ENCODE results near the gene NEDD4L.
"Not testable (repeated sequence)": the region's sequence is repeated elsewhere in the genome, so short reads cannot be mapped to it uniquely, and the experiment has no call there.

NEDD4L gene

GRCh38 chr18:58272779-58273435 lies 228.9 kb downstream of the NEDD4L start:
- DNase-seq, result no peak

- DNase-seq, result no peak
Observed at GRCh38 chr18:58275176-58275575, 231.2 kb downstream of the NEDD4L start.

DNA sequence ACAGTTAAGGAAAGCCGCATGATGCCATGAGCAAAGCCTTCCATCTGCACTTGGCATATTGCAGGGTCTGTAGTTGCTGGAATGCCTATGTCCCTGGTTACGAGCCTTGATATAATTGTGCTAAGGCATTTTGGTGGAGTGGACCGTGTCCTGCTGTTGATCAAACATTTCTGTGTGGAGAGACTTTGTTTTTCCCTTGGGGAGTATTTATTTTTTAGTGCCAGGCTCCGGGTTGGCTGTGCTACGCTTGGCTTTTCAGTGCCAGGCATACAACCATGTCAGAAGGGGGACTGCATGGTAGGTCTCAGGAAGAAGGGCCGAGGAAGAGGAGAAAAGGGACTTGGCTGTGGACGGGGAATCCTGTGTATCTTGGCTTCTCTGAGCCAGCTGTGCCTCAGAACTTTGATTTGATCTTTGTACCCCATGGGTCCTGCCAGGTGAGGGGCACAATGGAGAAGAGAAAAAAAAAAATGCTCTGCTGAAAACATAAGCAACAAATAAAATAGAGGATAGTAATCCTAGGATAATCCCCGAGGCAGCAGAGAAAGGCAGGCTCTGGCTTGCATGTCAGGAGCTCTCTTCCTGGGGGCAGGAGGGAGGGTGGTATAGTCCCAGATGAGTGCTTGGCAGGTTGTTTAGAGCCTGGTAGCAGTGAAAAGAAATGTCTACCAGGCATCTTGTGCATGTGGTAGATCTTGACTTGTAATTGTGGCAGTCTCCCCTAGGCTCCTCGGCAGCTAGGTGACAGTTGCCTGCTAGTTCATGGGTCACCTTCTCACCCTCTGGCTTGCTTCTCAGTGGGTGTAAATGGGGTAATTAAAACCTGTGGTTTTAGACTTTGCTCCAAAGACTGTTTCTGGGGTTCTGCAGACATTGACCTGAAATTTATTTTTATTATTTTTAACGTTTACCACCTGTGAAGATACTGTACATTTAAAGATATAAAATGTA lies 233.0 kb downstream of the NEDD4L start:
- no peak for DNase-seq

DNA sequence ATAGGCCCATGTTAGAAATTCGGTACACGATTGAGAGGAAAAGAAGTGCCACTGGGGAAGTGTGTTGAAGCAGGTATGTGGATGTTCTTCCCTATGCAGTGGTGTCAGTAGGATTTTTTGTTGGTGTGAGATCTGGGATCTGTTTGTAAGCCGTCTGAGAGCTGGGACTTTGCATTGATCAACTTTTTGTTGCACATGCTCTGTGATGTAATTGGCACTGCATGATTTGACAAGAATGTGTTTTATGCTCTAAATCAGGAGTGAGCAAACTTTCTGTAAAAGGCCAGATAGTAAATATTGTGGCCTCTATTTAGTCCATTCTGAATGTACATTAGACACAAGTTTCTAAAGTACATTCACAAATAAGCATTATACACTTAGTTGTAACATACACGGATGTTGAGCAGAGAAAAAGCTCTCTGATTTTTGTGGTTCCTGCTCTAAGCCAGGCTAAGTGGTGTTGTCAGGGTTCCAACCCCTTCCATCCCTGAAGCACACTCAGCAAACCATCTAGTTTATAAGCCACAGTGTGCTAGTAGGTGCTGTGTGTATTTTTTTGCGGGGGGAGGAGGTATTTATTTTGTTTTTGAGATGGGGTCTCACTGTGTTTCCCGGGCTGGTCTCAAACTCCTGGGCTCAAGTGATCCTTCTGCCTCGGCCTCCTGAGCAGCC lies 235.6 kb downstream of the NEDD4L start:
- no peak for DNase-seq

GRCh38 chr18:58280191-58280590 lies 236.2 kb downstream of the NEDD4L start:
- DNase-seq, result no peak

- DNase-seq, result not testable (repeated sequence)
Observed at GRCh38 chr18:58282872-58283271, 238.8 kb downstream of the NEDD4L start.

DNA sequence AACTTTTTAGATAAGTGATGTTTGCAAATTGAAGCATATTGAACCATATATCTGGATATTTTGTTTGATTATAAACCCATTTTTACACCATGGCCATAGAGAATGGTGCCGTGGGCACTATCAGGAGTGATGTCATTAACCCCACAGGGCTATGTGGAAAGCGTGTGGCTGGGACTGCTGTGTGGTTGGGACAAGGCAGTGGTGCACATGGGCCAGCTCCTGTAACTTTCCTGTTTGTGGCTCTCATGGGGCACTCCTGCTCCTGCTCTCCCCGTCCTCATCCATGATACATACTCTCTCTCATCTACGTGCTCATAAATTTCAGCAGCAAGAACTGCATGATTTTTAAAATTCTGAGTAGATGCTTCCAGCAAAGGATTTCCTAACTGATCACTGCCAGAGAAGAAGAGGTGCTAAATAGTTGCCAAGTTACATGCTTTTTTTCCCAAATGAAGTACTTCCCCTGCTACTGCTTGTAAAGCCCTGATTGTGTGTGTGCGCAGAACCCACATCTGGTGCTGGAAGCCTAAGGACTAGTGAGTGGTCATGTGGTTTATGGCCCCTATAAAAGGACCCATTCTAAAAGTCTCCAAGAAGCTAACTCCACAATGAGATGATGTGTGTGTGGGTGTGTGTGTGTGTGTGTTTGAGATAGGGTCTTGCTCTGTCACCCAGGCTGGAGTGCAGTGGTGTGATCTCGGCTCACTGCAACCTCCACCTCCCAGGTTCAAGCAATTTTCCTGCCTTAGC lies 240.8 kb downstream of the NEDD4L start:
- DNase-seq, result no peak

GRCh38 chr18:58285449-58286130 lies 241.6 kb downstream of the NEDD4L start:
- DNase-seq, result no peak

GRCh38 chr18:58286632-58287352 lies 242.8 kb downstream of the NEDD4L start:
- DNase-seq, result no peak

- no peak for DNase-seq
Observed at GRCh38 chr18:58287353-58288274, 243.6 kb downstream of the NEDD4L start.

GRCh38 chr18:58288921-58289797 lies 245.1 kb downstream of the NEDD4L start:
- DNase-seq, result no peak

DNA sequence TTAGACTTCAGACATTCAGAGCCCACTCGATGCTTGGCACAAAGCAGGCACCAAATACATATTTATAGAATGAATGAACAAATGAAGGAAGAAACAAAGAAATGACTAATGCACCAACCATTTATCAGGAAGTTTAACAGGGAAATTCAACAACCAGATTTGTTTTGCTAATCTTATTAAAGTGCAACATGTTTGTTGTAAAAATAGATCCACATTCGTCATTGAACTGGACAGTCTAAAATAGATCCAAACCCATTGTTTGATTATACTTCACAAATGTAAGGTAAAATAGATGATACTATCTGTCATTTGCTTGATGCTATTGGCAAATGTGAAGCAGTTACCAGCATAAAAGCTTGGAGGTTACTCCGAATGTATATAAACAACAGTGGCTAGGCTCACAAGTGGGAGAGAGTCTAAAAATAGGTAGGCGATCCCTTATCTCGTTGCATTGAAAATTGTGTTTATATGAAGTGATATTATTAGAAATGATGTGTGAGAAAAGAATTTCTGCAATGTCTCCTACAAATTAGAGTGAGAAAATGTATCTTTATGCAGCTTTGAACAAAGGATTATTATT lies 246.2 kb downstream of the NEDD4L start:
- DNase-seq, result no peak

GRCh38 chr18:58291131-58291530 lies 247.1 kb downstream of the NEDD4L start:
- no peak for DNase-seq

GRCh38 chr18:58292638-58293037 lies 248.6 kb downstream of the NEDD4L start:
- no peak for DNase-seq

GRCh38 chr18:58297198-58297597 lies 253.2 kb downstream of the NEDD4L start:
- DNase-seq, result no peak

DNA sequence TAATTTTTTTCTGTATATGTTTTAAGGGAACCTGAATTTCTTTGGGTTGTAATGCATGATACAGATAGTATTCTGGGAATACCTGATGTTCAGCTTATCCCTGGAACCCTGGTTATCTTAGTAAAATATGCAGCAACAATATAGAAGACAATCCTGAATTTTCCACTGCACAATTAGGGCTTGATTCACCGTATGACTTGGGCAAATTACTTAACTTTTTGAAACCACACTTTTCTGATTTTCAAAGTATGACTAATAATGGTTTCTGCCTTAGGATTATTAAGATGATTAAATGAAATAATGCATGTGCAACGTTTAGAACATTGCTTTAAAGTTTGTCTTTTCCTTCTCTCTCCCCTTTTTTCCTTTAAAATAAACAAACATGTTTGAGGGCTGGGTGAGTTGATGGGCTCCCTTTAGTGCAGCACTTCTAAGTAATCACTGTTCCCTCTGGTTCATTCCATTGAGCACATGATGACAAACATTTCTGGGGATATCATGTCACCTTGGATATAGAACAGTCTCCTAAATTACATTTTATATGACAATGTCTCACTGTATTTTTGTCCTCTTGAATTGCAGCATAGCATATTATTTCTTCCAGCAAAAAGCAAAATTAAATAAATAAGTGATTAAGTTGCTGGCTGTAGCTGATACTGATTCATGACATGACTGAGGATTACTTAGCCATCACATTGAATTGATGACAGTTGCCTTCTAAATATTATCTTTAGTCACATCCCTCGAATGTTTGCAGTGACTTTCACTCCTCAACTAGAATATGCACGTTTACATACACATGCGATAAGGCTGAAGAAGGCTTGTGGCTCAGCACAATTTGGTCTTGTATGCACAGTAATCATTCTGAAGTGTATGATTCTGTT lies 254.5 kb downstream of the NEDD4L start:
- DNase-seq, result no peak

DNA sequence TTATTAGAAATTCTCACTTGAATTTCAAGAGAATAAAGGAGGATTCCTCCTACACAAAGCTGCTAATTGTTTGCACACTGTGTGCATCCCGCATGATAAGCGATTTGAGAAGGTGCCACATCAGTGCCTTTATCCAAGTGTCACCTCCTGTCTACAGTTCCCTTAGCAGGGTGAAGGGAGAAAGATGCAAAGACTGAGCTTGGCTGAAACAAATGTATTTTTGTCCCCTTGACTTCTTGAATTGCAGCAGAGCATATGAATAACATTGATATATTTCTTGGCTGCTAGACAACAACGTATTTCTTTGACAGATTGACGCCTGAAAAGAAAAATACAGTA lies 255.1 kb downstream of the NEDD4L start:
- no peak for DNase-seq

- no peak for DNase-seq
Observed at GRCh38 chr18:58299936-58300335, 255.9 kb downstream of the NEDD4L start.
